Activated CD8-positive, alpha-beta memory T cell treated with anti-CD3 and anti-CD28 coated beads, Interleukin-2, amount 10 ng/mL, durations not matched to agents 7 days and 5 days (primary cell): ENCODE results near the gene PER1. TPM values are rescaled to one million over a fixed set of nuclear protein-coding genes. Genes with fewer than 3 reads are reported as not detected.

Source experiments
- ATAC-seq: fragments of 150-1000 bp; cut with Tn5 transposase; one replicate; pipeline ENCODE4 v1.10.0; 2021; ENCODE audit warnings: moderate library complexity
- CTCF ChIA-PET: fragments of 350-600 bp; sonication (Branson Sonifier 250); formaldehyde crosslinking; loops from one replicate; lab custom pipeline; 2021; ENCODE audit warnings: antibody characterized with exemption; lab: Charles Lee
- DNase-seq: peaks from one replicate; pipeline ENCODE4 v3.0.0-alpha.2; 2020
- H3K27ac Mint-ChIP-seq: one replicate; pipeline ENCODE4 v1.8.0; 2021; ENCODE audit warnings: mild to moderate bottlenecking, mixed read lengths
- H3K27me3 Mint-ChIP-seq: one replicate; pipeline ENCODE4 v1.8.0; 2021; ENCODE audit warnings: mixed read lengths
- H3K36me3 Mint-ChIP-seq: one replicate; pipeline ENCODE4 v1.8.0; 2021; ENCODE audit warnings: mild to moderate bottlenecking, mixed read lengths
- H3K4me1 Mint-ChIP-seq: one replicate; pipeline ENCODE4 v1.8.0; 2021; ENCODE audit warnings: mixed read lengths
- H3K4me3 Mint-ChIP-seq: one replicate; pipeline ENCODE4 v1.8.0; 2021; ENCODE audit warnings: mild to moderate bottlenecking, moderate library complexity, mixed read lengths
- H3K9me3 Mint-ChIP-seq: one replicate; pipeline ENCODE4 v1.8.0; 2022; ENCODE audit warnings: low read depth, mixed read lengths
- total RNA-seq, 2 experiments: library from RNA; stranded (reverse); gene quantifications; one replicate each; pipeline ENCODE4 v1.2.3, GENCODE V29; 2021

PER1 gene
- total RNA-seq, 2 experiments from 2014 or later: 47.3 to 56.4 TPM

DNA sequence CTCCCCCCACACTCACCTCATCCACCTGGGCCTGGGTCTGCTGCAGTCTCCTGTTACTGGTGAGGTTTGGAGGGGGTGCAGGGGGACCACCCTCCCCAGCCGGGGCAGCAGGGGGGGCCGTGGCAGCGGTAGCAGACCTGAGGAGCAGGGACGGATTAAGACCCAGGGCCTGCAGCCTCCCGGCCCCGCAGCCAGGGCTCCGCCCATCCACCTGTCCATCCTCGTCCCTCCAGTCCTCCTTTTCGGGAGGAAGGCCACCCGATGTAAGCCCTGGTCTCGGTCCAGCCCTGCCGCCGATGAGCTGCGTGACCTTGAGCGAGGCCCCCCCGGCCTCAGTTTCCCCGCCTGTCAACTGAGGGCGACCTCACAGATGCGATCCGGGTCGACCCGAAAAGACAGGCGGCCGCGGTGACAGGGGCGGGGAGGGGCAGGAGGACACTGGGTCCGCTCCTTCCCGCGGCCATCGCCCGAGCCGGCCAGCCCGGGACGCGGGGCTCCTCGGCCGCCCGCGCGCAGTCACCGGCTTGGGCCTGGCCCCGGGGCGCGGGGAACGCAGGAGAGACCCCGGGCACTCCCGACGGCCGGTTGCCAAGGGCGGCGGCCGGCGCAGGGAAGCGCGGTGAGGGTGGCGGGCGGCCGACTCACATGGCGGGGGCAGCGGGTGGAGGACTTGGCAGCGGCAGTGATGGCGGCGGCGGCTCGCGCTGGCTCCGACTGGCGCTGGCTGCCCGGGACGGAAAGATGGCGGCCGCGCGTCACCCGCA lies 10.2 kb upstream of the PER1 start, which contains the start of gene VAMP2:
Gene VAMP2 (minus strand): TSS at position 716 of the 764 bp plus-strand sequence. CDS start 69 bp downstream, at position 647.
- CTCF ChIA-PET: interaction anchor here (0.5 to 7.9 kb wide), 5 partner anchors 10 to 48 kb away, joined by 4 to 92 read pairs (median 5); partner anchors contain the start of genes AURKB and PER1
- Mint-ChIP-seq H3K27ac (peak within 1 kb of the TSS; percentile 99), H3K27me3 (no peaks in the 10 kb centered on the region), H3K4me1 (peaks cover 57% of the 10 kb centered on the region), H3K9me3 (no peaks in the 10 kb centered on the region), H3K36me3 (peaks cover 19% of the 10 kb centered on the region), H3K4me3 (peak within 1 kb of the TSS; percentile 85)
- DNase-seq (peak; percentile 90), ATAC-seq (peak; percentile 61)

DNA sequence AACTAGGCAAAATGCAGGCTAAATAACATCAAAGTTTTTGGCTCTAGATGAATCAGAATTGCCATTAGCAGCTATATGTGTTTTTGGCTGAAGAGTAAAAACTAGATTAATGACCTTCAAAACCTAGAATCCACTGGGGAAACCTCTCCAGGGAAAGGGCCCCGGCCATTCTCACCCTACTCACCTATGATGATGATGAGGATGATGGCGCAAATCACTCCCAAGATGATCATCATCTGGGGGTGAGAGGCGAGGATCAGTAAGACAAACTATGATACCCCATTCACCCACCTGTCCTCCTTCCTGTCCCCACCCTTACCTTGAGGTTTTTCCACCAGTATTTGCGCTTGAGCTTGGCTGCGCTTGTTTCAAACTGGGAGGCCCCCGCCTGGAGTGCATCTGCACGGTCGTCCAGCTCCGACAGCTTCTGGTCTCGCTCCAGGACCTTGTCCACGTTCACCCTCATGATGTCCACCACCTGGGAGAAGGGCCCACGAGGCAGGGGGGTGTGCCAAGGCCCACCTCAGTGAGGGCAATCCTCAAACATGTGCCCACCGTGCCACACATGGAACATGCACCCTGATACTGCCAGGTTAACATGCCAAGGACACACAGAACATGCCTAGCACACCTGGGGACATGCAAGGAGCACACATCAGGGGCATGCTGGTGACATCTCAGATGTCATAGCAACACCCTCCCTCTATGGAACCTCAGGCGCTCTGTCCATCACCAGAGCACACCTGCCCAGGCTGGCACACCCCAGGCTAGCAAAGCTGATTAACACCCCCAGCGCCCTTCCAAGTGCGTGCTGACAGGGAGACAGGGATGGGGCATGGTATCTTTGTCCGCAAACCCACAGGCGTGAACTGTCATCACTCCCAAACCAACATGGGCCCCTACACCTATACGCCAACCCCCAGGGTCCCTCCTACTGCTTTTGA lies 9.4 kb upstream of the PER1 start:
- CTCF ChIA-PET: interaction anchor here (0.9 to 7.9 kb wide), 11 partner anchors 11 to 101 kb away, joined by 3 to 92 read pairs (median 4); partner anchors contain the start of genes ALOXE3, AURKB and CTC1
- Mint-ChIP-seq H3K9me3 (no peaks in the 10 kb centered on the region), H3K4me3 (peak overlapping the region; percentile 85), H3K4me1 (peaks cover 57% of the 10 kb centered on the region), H3K36me3 (peaks cover 19% of the 10 kb centered on the region), H3K27ac (peak overlapping the region; percentile 91), H3K27me3 (no peaks in the 10 kb centered on the region)
- no peak for ATAC-seq
- DNase-seq: no peak

DNA sequence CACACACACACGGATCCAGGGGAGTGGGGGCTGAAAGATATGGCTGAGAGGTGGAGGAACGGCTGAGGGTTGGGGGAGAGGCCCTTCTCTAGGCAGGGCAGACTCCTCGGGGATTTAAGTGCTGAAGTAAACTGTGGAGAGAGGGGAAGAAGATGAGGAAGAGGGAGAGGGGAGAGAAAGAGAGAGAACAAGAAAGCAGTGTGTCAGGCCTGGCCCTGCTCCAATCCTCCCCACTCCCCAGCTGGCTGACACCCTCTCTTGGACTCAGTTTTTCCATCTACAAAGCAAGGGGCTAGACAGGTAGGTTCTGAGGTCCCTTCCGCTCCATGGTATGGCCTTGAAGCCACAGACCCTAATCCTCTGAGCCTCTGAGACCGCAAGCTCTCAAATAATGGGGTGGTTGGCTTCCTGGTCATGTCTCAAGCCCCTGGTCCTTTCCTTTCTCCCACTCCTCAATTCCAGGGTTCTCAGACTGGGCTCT lies 8.6 kb upstream of the PER1 start:
- H3K9me3 Mint-ChIP-seq: no peaks in the 10 kb centered on the region
- H3K4me1 Mint-ChIP-seq: peaks cover 57% of the 10 kb centered on the region

DNA sequence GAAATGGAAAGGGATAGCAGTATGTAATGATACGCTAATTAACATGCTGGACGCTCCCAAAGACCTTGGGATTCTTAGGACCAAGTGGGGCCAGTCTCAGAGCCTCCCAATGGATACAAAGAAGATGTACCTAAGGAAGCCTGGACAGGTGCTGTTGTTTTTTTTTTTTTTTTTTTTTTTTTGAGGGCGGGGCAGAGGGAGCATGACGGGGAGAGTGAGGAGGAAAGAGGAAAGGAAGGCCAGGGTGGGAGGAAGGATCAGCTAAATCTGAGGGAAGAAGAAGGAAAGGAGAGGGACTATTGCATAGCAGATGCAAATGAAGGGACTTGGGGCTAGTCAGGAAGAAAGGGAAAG lies 8.0 kb upstream of the PER1 start:
- ATAC-seq (no peak), DNase-seq (no peak)
- Mint-ChIP-seq H3K9me3 (no peaks in the 10 kb centered on the region), H3K36me3 (peaks cover 19% of the 10 kb centered on the region), H3K4me3 (peak overlapping the region; percentile 7), H3K4me1 (peaks cover 56% of the 10 kb centered on the region), H3K27me3 (no peaks in the 10 kb centered on the region), H3K27ac (peak overlapping the region; percentile 78)
- CTCF ChIA-PET: interaction anchor here (1.1 to 7.9 kb wide), 7 partner anchors 9 to 41 kb away, joined by 3 to 92 read pairs (median 5); partner anchors contain the start of gene ALOXE3

More for the DNA sequence above, 8.6 kb upstream of the PER1 start:
- Mint-ChIP-seq H3K4me3 (peak overlapping the region; percentile 85), H3K27me3 (no peaks in the 10 kb centered on the region), H3K27ac (peak overlapping the region; percentile 91), H3K36me3 (peaks cover 19% of the 10 kb centered on the region)
- DNase-seq (no peak), ATAC-seq (no peak)
- CTCF ChIA-PET: interaction anchor here (0.9 to 7.9 kb wide), 10 partner anchors 12 to 100 kb away, joined by 3 to 92 read pairs (median 4); partner anchors contain the start of genes ALOXE3, AURKB and CTC1

DNA sequence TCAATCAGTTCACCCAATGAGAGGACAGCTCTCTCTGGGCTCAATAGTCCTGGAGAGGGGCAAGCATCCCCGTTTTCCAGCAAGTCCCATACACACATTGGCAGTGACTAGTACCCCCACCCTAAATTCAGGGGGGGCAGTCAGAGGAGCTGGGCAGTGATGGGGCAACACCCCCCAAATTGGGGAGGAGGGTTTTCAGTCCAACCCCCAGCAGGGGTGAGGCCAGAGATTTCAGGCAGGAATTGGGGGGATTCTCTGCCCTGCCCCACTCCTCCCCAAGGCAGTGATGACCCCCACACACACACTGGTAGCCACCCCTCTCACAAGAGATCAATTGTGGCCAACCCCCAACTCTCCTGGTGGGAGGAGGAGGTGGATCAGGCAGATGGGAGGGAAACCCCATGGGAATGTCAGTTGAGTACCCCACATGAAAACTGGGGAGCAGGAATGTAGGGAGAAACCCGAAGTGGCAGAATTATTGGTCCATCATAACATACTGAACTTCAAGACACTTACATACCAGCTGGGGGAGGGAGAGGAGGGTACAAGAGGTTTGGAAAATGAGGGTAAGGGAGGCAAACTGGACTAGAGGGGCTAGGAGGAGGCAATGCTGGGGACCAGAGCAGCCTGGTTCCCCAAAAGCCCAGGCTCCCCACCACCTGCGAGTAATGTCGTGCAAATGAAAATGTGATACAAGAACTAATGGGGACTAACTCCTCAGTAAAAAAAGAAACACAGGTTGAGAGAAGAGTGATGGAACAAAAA lies 7.4 kb upstream of the PER1 start:
- DNase-seq (no peak), ATAC-seq (no peak)
- Mint-ChIP-seq H3K36me3 (peaks cover 19% of the 10 kb centered on the region), H3K4me3 (peak overlapping the region; percentile 7), H3K27me3 (no peaks in the 10 kb centered on the region), H3K27ac (peak overlapping the region; percentile 70), H3K4me1 (peaks cover 51% of the 10 kb centered on the region), H3K9me3 (no peaks in the 10 kb centered on the region)
- CTCF ChIA-PET: interaction anchor here (1.1 to 7.9 kb wide), 8 partner anchors 9 to 64 kb away, joined by 3 to 92 read pairs (median 8); partner anchors contain the start of genes ALOXE3 and HES7

DNA sequence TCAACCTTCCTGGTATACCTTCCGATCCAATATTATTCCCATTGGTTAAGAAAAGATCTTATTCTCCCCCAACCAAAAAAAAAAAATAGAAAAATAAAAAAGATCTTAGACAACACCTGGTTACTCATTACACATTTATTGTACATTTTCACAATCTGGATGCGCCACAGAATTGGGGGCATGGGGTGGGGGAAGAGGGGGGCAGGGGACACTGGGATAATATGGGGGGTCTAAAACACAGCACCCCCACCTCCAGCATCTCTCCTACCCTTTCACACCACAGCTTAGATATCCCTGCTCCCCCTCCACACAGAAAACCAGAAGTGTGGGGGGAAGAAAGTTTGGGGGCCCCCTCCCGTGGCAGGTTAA lies 6.8 kb upstream of the PER1 start:
- Mint-ChIP-seq H3K4me1 (peaks cover 45% of the 10 kb centered on the region), H3K27me3 (no peaks in the 10 kb centered on the region), H3K27ac (peak overlapping the region; percentile 85), H3K4me3 (peak overlapping the region; percentile 16), H3K36me3 (peaks cover 19% of the 10 kb centered on the region), H3K9me3 (no peaks in the 10 kb centered on the region)
- DNase-seq (no peak), ATAC-seq (no peak)
- CTCF ChIA-PET: interaction anchor here (0.8 to 7.9 kb wide), 14 partner anchors 8 to 146 kb away, joined by 3 to 92 read pairs (median 5); partner anchors contain the start of genes ALOXE3 and HES7

DNA sequence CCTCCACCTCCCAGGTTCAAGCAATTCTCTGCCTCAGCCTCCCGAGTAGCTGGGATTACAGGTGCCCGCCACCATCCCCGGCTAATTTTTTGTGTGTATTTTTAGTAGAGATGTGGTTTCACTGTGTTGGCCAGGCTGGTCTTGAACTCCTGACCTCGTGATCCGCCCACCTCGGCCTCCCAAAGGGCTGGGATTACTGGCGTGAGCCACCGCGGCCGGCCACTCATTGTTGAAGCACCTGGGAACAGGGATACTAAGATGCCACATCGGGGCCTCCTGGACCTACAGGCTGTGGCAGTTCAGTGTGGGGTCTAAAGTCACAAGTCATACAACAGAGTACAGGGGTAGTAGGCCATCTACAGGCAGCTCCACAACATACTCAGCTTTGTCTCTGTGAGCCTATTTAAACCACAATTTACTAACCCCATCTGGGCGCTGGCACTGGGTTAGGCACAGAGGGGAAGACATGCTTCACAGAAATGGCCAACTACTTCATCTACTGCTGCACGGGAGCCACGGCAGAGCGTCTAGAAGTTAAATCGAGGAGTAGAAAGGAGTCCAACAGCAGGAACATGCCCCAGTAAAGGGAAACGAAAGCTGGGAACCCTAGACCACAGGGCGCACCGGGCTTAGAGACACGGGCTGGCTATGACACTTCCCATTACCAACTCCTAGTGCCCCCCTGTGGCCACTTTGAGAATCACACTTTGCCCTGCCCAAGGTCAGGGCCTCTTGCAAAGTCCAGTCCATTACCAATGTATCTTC lies 6.2 kb upstream of the PER1 start:
- peak overlapping the region; percentile 16 for H3K4me3 Mint-ChIP-seq
- H3K9me3 Mint-ChIP-seq: no peaks in the 10 kb centered on the region
- H3K27ac Mint-ChIP-seq: peak overlapping the region; percentile 85
- H3K27me3 Mint-ChIP-seq: no peaks in the 10 kb centered on the region
- ATAC-seq: peak; percentile 10
- CTCF ChIA-PET: interaction anchor here (0.6 to 7.9 kb wide), 18 partner anchors 8 to 147 kb away, joined by 3 to 92 read pairs (median 5); partner anchors contain the start of genes ALOXE3, HES7 and TMEM107
- DNase-seq: peak; percentile 94
- peaks cover 41% of the 10 kb centered on the region for H3K4me1 Mint-ChIP-seq
- H3K36me3 Mint-ChIP-seq: peaks cover 19% of the 10 kb centered on the region

DNA sequence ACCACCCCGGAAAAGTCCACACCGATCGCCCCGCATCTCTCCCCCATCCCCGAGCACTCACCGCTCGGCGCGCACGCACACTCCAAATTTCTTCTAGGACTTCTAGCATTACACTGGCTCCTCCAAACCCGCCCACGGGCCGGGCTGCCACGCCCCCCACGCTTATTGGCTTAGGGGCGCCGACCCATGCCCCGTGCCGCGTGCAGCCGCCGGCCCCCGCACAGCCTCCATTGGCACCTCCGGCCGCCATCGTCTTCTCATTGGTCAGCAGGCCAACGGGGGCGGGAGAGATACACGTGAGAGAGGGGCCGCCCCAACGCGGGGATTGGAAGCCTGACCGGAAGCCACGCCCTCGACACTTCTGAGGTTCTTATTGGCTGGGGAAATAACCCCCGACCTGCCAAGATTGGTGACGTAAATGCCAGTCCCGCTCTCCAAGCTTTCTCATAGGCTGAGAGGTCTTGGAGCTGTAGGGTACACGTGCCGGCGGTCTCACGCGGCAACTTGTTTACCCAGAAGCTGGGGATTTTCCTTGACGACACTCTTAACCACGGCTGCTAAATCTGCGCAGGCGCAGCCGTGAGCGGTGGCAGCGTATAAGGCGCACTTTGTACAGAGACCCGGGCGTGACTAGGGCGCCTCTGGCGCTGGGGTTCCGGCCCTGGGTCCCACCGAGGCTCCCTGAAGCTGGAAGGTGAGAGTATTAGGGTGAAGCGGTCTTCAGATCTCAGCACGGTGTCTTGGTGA lies 4.2 kb upstream of the PER1 start:
- Mint-ChIP-seq H3K27ac (no peak overlapping the region), H3K9me3 (no peaks in the 10 kb centered on the region), H3K4me3 (no peak overlapping the region), H3K27me3 (no peaks in the 10 kb centered on the region), H3K36me3 (peaks cover 13% of the 10 kb centered on the region), H3K4me1 (peaks cover 43% of the 10 kb centered on the region)
- DNase-seq (peak; percentile 100), ATAC-seq (peak; percentile 79)
- CTCF ChIA-PET: interaction anchor here (0.5 to 7.9 kb wide), 18 partner anchors 11 to 228 kb away, joined by 3 to 92 read pairs (median 4); partner anchors contain the start of genes ALOXE3, BORCS6, HES7 and TMEM107

DNA sequence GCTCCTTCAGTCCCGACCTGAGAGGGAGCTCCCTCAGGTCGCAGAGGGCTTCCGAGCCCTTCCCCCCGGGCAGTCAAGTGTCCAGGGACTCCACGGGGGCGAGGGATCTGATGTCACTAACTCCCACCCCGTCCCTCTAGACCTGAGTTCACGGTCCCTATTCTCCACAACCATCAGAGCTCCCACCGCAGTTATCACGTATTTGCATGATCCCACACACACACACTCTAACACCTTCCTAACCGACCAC lies 3.7 kb upstream of the PER1 start:
- Mint-ChIP-seq H3K27me3 (no peaks in the 10 kb centered on the region), H3K36me3 (peaks cover 8% of the 10 kb centered on the region), H3K4me1 (peaks cover 38% of the 10 kb centered on the region), H3K4me3 (no peak overlapping the region), H3K27ac (no peak overlapping the region), H3K9me3 (no peaks in the 10 kb centered on the region)
- ATAC-seq: no peak
- no peak for DNase-seq
- CTCF ChIA-PET: interaction anchor here (0.7 to 7.9 kb wide), 11 partner anchors 12 to 98 kb away, joined by 3 to 92 read pairs (median 5); partner anchors contain the start of genes ALOXE3 and BORCS6

DNA sequence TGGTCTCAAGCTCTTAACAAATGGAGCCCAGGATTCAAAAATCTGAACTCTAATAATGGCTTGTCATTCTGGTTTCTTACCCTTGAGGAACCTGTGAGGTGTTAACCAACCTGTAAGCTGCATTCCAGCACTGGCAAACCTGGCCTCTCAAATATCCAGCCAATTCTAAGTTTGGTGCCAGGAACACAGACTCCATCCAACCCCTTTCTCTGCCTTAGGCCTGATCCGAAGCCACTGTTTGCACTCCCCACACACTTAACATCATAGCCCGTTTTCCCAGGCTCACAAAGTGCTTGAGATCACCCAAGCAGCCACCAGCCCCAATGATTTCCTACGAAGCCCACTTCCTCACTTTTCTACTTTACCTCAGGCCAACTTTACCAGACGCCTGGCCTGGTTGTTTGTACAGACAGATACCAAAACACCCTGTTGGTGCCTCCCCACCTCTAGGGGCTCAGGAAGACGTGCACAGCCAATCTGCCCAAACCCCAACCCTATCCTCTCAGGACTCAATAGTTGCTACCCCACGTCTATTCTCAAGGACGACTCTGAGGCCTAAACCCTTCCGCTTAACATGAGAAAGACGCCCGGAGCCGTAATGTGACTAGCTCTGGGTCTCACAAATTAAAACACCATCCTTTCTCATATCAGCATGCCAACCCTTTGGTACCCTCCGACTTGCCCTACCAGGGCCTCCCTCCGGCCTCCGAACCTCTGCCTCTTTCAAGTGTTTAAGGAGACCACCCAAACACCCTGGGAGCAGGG lies 3.2 kb upstream of the PER1 start:
- Mint-ChIP-seq H3K4me3 (no peak overlapping the region), H3K9me3 (no peaks in the 10 kb centered on the region), H3K4me1 (peaks cover 37% of the 10 kb centered on the region), H3K36me3 (peaks cover 4% of the 10 kb centered on the region), H3K27ac (no peak overlapping the region), H3K27me3 (no peaks in the 10 kb centered on the region)
- no peak for ATAC-seq
- CTCF ChIA-PET: interaction anchor here (1.9 to 7.9 kb wide), 6 partner anchors 12 to 98 kb away, joined by 5 to 92 read pairs (median 10); partner anchors contain the start of genes ALOXE3 and BORCS6
- no peak for DNase-seq
